CD14-positive monocyte (primary cell): ENCODE data around the gene DYRK1A. TPM values are rescaled to one million over a fixed set of nuclear protein-coding genes. Genes with fewer than 3 reads are reported as not detected.
"Not testable (repeated sequence)": the region's sequence is repeated elsewhere in the genome, so short reads cannot be mapped to it uniquely, and the experiment has no call there.

ENCODE experiments used
- DNase-seq, 3 donors: peaks; one replicate each; pipeline ENCODE4 v3.0.0-alpha.2; 2011 to 2022
- H2AFZ ChIP-seq: 2 replicates; pipeline ENCODE4 v1.6.0; 2012; ENCODE audit warnings: mild to moderate bottlenecking, low read depth, low read length, inconsistent platforms; ENCODE audit not compliant: insufficient read depth, poor library complexity, severe bottlenecking
- H3K27ac ChIP-seq, 2 donors: 1 replicate in 1 of 2; 2 replicates in 1 of 2; pipeline ENCODE4 v1.5.1; 2012 to 2013; ENCODE audit warnings: low read length in 2 of 2, control low read depth in 1 of 2, inconsistent platforms in 1 of 2, low read depth in 1 of 2, mild to moderate bottlenecking in 1 of 2
- H3K27me3 ChIP-seq, 2 donors: one replicate each; pipeline versions ENCODE4 v1.6.0 to v1.6.1; 2011 to 2013; ENCODE audit warnings: low read length in 2 of 2; ENCODE audit not compliant: control insufficient read depth in 2 of 2, insufficient read depth in 2 of 2
- H3K36me3 ChIP-seq, 2 donors: replicated peaks in 1 of 2; 1 replicate in 1 of 2; 2 replicates in 1 of 2; pipeline versions ENCODE4 v1.5.1 to v1.6.1; 2012 to 2013; ENCODE audit warnings: low read length in 2 of 2, control low read depth in 1 of 2, inconsistent platforms in 1 of 2, mild to moderate bottlenecking in 1 of 2; ENCODE audit not compliant: insufficient read depth in 2 of 2, control insufficient read depth in 1 of 2
- H3K4me1 ChIP-seq, 2 donors: 1 replicate in 1 of 2; 2 replicates in 1 of 2; pipeline versions ENCODE4 v1.5.1 to v1.6.1; 2012 to 2013; ENCODE audit warnings: low read length in 2 of 2, control low read depth in 1 of 2, inconsistent platforms in 1 of 2, mild to moderate bottlenecking in 1 of 2, moderate library complexity in 1 of 2; ENCODE audit not compliant: insufficient read depth in 2 of 2, control insufficient read depth in 1 of 2
- H3K4me2 ChIP-seq: replicated peaks from 2 replicates; pipeline ENCODE3; 2012; ENCODE audit warnings: low read length, moderate library complexity, mild to moderate bottlenecking; ENCODE audit not compliant: poor library complexity, severe bottlenecking; ENCODE audit errors: extremely low read depth
- H3K4me3 ChIP-seq, 3 experiments: fragments of 200-600 bp in 1 of 3; sonication (generic) in 1 of 3; replicated peaks in 1 of 3; 1 replicate in 2 of 3; 2 replicates in 1 of 3; pipeline ENCODE4 v1.5.1; 2011 to 2013; ENCODE audit warnings: low read length in 3 of 3, mild to moderate bottlenecking in 3 of 3, control low read depth in 2 of 3, low read depth in 2 of 3, inconsistent platforms in 1 of 3, moderate library complexity in 1 of 3
- H3K79me2 ChIP-seq: 2 replicates; pipeline ENCODE4 v1.6.0; 2012; ENCODE audit warnings: mild to moderate bottlenecking, control low read depth, inconsistent platforms, low read length, moderate library complexity; ENCODE audit not compliant: insufficient read depth
- H3K9ac ChIP-seq: 2 replicates; pipeline ENCODE4 v1.6.0; 2017; ENCODE audit warnings: low read length, mild to moderate bottlenecking; ENCODE audit not compliant: insufficient read depth, poor library complexity, severe bottlenecking
- H3K9me3 ChIP-seq, 2 donors: replicated peaks in 1 of 2; 1 replicate in 1 of 2; 2 replicates in 1 of 2; pipeline versions ENCODE4 v1.5.1 to v1.6.1; 2012 to 2013; ENCODE audit warnings: low read length in 2 of 2, control low read depth in 1 of 2; ENCODE audit not compliant: control insufficient read depth in 1 of 2, insufficient read depth in 1 of 2
- H4K20me1 ChIP-seq: 2 replicates; pipeline ENCODE4 v1.6.0; 2012; ENCODE audit warnings: mild to moderate bottlenecking, low read length, control low read depth, moderate library complexity; ENCODE audit not compliant: insufficient read depth
- H3K27ac Mint-ChIP-seq, 7 donors: one replicate each; pipeline ENCODE4 v1.8.0; 2020; ENCODE audit warnings: mild to moderate bottlenecking in 7 of 7, mixed read lengths in 7 of 7, moderate library complexity in 6 of 7, inconsistent platforms in 2 of 7
- H3K27me3 Mint-ChIP-seq, 3 donors: one replicate each; pipeline ENCODE4 v1.8.0; 2021 to 2022; ENCODE audit warnings: low read depth in 3 of 3, mild to moderate bottlenecking in 3 of 3, mixed read lengths in 3 of 3, moderate library complexity in 3 of 3, inconsistent platforms in 1 of 3
- H3K36me3 Mint-ChIP-seq, 2 donors: one replicate each; pipeline ENCODE4 v1.8.0; 2020; ENCODE audit warnings: mixed read lengths in 2 of 2, inconsistent platforms in 1 of 2, mild to moderate bottlenecking in 1 of 2
- H3K4me1 Mint-ChIP-seq: one replicate; pipeline ENCODE4 v1.8.0; 2020; ENCODE audit warnings: mild to moderate bottlenecking, mixed read lengths
- H3K4me3 Mint-ChIP-seq, 2 donors: one replicate each; pipeline ENCODE4 v1.8.0; 2020; ENCODE audit warnings: mild to moderate bottlenecking in 2 of 2, mixed read lengths in 2 of 2, moderate library complexity in 1 of 2
- H3K9me3 Mint-ChIP-seq, 7 donors: one replicate each; pipeline ENCODE4 v1.8.0; 2020 to 2022; ENCODE audit warnings: mixed read lengths in 7 of 7, mild to moderate bottlenecking in 6 of 7, moderate library complexity in 6 of 7, inconsistent platforms in 2 of 7
- CTCF ChIP-seq: fragments of 200-600 bp; IDR thresholded peaks from one replicate; pipeline ENCODE4 v1.8.0; 2022; ENCODE audit warnings: antibody characterized with exemption, mild to moderate bottlenecking
- WGBS: methylation state at CpG from one replicate; pipeline ENCODE4 v1.1.5; 2013; ENCODE audit warnings: missing lambda C conversion rate; ENCODE audit not compliant: insufficient coverage; 5-methylcytosine and 5-hydroxymethylcytosine counted together
- intact Hi-C, 2 donors: fragments of 100-400 bp; cut with micrococcal nuclease; formaldehyde crosslinking; loops; one replicate each; pipeline versions ENCODE4 v1.15.0 to v1.15.1; 2023
- polyA plus RNA-seq, 3 donors: library from polyadenylated mRNA; depleted of rRNA in 1 of 3; unstranded in 2 of 3; stranded (reverse) in 1 of 3; fragments of 300-500 nt in 2 of 3; fragments of >200 nt in 1 of 3; fragmentation: Illumina TruSeq in 2 of 3; gene quantifications; 1 replicate in 2 of 3; 2 replicates in 1 of 3; pipeline ENCODE4 v1.2.3, GENCODE V29; 2012 to 2021

Gene DYRK1A
- polyA plus RNA-seq, 3 donors = 1.8 to 53.5 (median 2.4) TPM

- Histone ChIP-seq H3K4me3 (peak overlapping the region in 1 of 3 experiments; percentile 36), H4K20me1 (peaks cover 10% of the 10 kb centered on the region), H3K9ac (no peak overlapping the region), H3K9me3 (no peaks in the 10 kb centered on the region), H2AFZ (no peak overlapping the region), H3K79me2 (no peaks in the 10 kb centered on the region), H3K4me2 (peak overlapping the region; percentile 60), H3K27me3 (no peaks in the 10 kb centered on the region), H3K4me1 (peaks cover 7 to 10% of the 10 kb centered on the region in 2 donors), H3K36me3 (peaks cover 0 to 2% of the 10 kb centered on the region in 2 donors), H3K27ac (no peak overlapping the region)
- Mint-ChIP-seq H3K9me3 (peaks cover 0 to 2% (median 0%) of the 10 kb centered on the region in 7 donors), H3K27ac (peak overlapping the region in 3 of 7 donors; percentile 10 to 85 (median 14)), H3K4me3 (peak overlapping the region; percentile 31 to 68), H3K27me3 (peaks cover 0 to 5% (median under 1%) of the 10 kb centered on the region in 3 donors), H3K36me3 (peaks cover 6 to 7% of the 10 kb centered on the region in 2 donors), H3K4me1 (peaks cover 15% of the 10 kb centered on the region)
- TF ChIP-seq CTCF = no peak
- WGBS = 61% methylated on average over 9 of the region's 10 CpGs
- DNase-seq = peak; percentile 6 to 47 (median 38)
- intact Hi-C loops = no loop called here
Observed at GRCh38 chr21:37522641-37523295, 156.2 kb downstream of the DYRK1A start.

- H3K4me1 ChIP-seq, H3K36me3 ChIP-seq, H3K27me3 ChIP-seq, intact Hi-C loops, H3K9ac ChIP-seq, H3K27ac ChIP-seq, H3K79me2 ChIP-seq, H2AFZ ChIP-seq, DNase-seq, H3K4me3 ChIP-seq, H3K4me2 ChIP-seq, H4K20me1 ChIP-seq, H3K4me3 Mint-ChIP-seq, H3K9me3 ChIP-seq, H3K9me3 Mint-ChIP-seq, H3K36me3 Mint-ChIP-seq: not testable (repeated sequence)
- WGBS = 80% methylated on average over 1 of the region's 5 CpGs
- Mint-ChIP-seq H3K27ac (peak overlapping the region in 1 of 7 donors; percentile 25), H3K27me3 (peaks cover 8 to 19% (median 10%) of the 10 kb centered on the region in 3 donors), H3K4me1 (peaks cover 15% of the 10 kb centered on the region)
Observed at GRCh38 chr21:37524944-37525343, 158.4 kb downstream of the DYRK1A start.
